GM12873 (cell line): Measurements from ENCODE around the gene IFT74.

ENCODE experiments used
- TF ChIP-seq, protein P1 (sequence below): IDR thresholded peaks from 2 replicates; pipeline ENCODE4 v1.5.1; 2012; ENCODE audit warnings: low read depth, mild to moderate bottlenecking, moderate library complexity, low read length, control low read depth; ENCODE audit not compliant: insufficient read depth; ENCODE audit errors: missing control alignments

The IFT74 gene

DNA sequence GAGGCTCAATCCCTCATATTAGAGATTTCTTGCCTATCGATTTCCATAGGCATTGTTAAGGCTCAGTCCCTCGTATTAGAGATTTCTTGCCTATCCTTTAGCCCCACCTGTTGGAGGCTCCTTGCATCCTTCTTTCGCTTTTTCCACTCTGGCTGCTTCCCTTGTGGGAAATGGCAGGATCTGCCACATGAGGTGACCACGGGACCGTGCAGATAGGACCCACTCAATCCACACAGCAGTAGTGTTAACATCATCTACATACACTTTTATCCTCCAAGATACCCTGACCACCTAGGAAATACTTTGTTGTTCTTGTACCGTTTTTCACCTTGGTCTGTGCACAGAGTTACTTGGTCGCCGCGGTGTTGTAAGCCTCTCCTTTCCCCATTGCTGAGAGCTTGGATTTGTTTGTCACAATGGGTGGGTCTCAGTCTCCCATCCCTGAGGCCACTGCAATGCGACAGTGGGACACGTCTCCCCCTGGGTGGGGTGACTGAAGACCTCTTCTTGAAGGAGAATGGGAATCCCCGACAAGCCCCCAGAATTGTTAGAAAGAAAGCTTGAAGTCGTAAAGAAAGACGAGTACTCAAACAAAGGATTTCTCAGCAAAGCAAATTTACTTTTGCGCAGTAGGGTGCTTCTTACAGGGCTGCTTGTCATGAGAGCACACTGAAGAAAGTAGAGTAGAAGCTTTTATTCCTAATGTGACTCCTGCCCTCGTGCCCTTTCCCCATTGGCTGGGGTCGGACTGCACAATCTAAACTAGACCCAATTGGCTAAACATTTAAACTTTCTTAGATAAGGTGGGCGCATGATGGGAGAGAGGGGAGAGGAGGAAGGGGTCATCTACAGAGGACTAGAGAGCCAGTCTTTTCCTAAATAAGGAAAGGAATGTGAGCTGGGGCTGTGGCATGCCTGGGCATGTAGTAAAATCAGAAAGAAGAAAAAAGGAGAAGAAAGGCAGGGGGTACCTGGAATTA, 19.8 kb downstream of the IFT74 start:
- TF ChIP-seq, protein P1, sequence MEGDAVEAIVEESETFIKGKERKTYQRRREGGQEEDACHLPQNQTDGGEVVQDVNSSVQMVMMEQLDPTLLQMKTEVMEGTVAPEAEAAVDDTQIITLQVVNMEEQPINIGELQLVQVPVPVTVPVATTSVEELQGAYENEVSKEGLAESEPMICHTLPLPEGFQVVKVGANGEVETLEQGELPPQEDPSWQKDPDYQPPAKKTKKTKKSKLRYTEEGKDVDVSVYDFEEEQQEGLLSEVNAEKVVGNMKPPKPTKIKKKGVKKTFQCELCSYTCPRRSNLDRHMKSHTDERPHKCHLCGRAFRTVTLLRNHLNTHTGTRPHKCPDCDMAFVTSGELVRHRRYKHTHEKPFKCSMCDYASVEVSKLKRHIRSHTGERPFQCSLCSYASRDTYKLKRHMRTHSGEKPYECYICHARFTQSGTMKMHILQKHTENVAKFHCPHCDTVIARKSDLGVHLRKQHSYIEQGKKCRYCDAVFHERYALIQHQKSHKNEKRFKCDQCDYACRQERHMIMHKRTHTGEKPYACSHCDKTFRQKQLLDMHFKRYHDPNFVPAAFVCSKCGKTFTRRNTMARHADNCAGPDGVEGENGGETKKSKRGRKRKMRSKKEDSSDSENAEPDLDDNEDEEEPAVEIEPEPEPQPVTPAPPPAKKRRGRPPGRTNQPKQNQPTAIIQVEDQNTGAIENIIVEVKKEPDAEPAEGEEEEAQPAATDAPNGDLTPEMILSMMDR, result peak; percentile 25

GRCh38 chr9:26983340-26983739, 27.1 kb downstream of the IFT74 start:
- TF ChIP-seq, protein P1, result no peak

GRCh38 chr9:26995810-26996209, 39.6 kb downstream of the IFT74 start:
- TF ChIP-seq, protein P1, result no peak

- TF ChIP-seq, protein P1, result no peak
These were observed 47.3 kb downstream of the IFT74 start for GRCh38 chr9:27003426-27004077.

GRCh38 chr9:27005491-27005890, 49.3 kb downstream of the IFT74 start, which contains the start of gene LRRC19:
Gene LRRC19 (minus strand): TSS chr9:27005672. CDS start chr9:26999694, 5,978 bp downstream.
- TF ChIP-seq, protein P1, result no peak

- TF ChIP-seq, protein P1, result no peak
These were observed 63.4 kb downstream of the IFT74 start for GRCh38 chr9:27019589-27019988.

GRCh38 chr9:27022920-27023319, 66.7 kb downstream of the IFT74 start:
- TF ChIP-seq, protein P1, result no peak
